ENCODE data around the gene CLTRN. TPM values are rescaled to one million over a fixed set of nuclear protein-coding genes. Genes with fewer than 3 reads are reported as not detected.
"Not testable (repeated sequence)": the region's sequence is repeated elsewhere in the genome, so short reads cannot be mapped to it uniquely, and the experiment has no call there.

Gene CLTRN
- total and polyA plus RNA-seq, 2 of the 13 experiments (the other 11 are each of a cell fraction or from before 2014, with no cell fraction given) = 0.37 to 0.53 TPM

DNA sequence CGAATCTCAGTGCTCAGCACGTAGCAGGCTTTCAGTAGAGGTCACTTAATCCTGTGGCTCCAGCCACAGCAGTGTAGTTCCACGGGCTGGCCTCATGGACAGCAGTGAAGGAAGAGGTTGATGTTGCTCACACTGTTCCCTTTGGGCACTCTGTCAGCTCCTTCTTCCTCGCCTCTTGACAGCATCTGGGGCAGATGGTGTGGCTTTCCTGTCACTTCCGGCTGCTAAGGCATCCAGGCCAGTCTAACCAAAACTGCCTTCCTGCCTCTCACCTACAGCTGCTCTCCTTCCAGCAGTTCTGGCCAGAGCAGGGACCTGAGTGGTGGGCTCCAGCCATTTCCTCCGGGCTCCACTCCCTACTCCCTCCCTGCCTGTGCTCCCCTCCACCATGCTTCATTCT, 9.8 kb downstream of the CLTRN start:
- H3K36me3 ChIP-seq (replicated peaks in 1 of 2; ENCODE audit: control insufficient read depth in 1 of 2, insufficient read depth in 2 of 2, low read length in 2 of 2); H3K9me3 ChIP-seq (ENCODE audit: low read length); FAIRE-seq: not testable (repeated sequence)

DNA sequence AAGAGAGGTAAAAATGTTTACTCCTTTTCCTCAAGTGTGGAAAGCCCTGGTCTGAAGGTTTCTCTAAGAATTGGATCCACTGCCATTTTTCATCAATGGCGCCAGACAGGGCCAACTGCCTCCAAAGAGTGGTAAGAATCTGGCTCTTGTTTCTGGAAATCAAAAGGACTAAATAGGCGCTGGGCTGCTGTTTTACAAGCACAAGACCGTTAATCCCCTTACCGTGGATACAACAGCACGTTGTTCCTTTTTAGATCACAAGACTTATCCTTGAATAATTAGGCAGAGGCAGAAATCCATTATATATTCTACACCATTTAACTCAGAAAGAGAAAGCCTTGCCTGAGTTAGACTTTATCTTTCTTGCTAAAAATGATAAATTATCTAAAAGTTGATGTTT, 10.6 kb downstream of the CLTRN start:
- POLR2A ChIA-PET = no interaction called here

More for the DNA sequence above, 9.8 kb downstream of the CLTRN start:
- ATAC-seq; CTCF ChIA-PET (ENCODE audit: low intra/inter-chr PET ratio, low total read pairs); H4K20me1 ChIP-seq (ENCODE audit: insufficient read depth, low read length); H3K27me3 ChIP-seq (ENCODE audit: control insufficient read depth in 1 of 2, insufficient read depth in 2 of 2, low read length in 2 of 2); H3K4me2 ChIP-seq (ENCODE audit: low read depth, low read length); BruUV-seq (replicated peaks); H3K4me3 ChIP-seq (replicated peaks in 1 of 3; ENCODE audit: insufficient read depth in 1 of 3, low read depth in 2 of 3, low read length in 3 of 3); H3K27ac ChIP-seq (ENCODE audit: extremely low read length, insufficient read depth, low read length); H3K79me2 ChIP-seq (ENCODE audit: insufficient read depth, low read length); DNase-seq (ENCODE audit: low spot score); H2AFZ ChIP-seq (ENCODE audit: low read length); in situ Hi-C loops (cut with HindIII; ENCODE audit: extremely low pct_ligation_motif_present, low pct_unique_long_range_greater_than_20kb); H3K4me1 ChIP-seq (ENCODE audit: insufficient read depth, low read length); H3K9ac ChIP-seq (ENCODE audit: insufficient read depth, low read depth, low read length); POLR2A ChIA-PET: not testable (repeated sequence)
- WGBS (ENCODE audit: low lambda C conversion rate) = 30% methylated on average over 2 of the region's 6 CpGs
- intact Hi-C loops (cut with micrococcal nuclease; ENCODE audit: unreplicated experiment) = loop anchor here (5.0 kb wide), 1 partner anchor 188 kb away; no protein-coding TSS in a partner anchor

GRCh38 chrX:15647510-15647909, 17.1 kb downstream of the CLTRN start:
- in situ Hi-C loops (cut with HindIII; ENCODE audit: extremely low pct_ligation_motif_present, low pct_unique_long_range_greater_than_20kb); DNase-seq (ENCODE audit: low spot score): not testable (repeated sequence)
- peak; percentile 95 for FAIRE-seq

More for the DNA sequence above, 10.6 kb downstream of the CLTRN start:
- H3K9me3 ChIP-seq (ENCODE audit: low read length) = no peaks in the 10 kb centered on the region
- in situ Hi-C loops (cut with HindIII; ENCODE audit: extremely low pct_ligation_motif_present, low pct_unique_long_range_greater_than_20kb) (no loop called here), intact Hi-C loops (cut with micrococcal nuclease; ENCODE audit: unreplicated experiment) (loop anchor here (5.0 kb wide), 1 partner anchor 187 kb away; no protein-coding TSS in a partner anchor)
- FAIRE-seq (no peak), ATAC-seq (no peak), DNase-seq (ENCODE audit: low spot score) (no peak)
- H3K79me2 ChIP-seq (ENCODE audit: insufficient read depth, low read length) = no peaks in the 10 kb centered on the region
- no peaks in the 10 kb centered on the region for H3K4me1 ChIP-seq (ENCODE audit: insufficient read depth, low read length)
- H3K36me3 ChIP-seq (replicated peaks in 1 of 2; ENCODE audit: control insufficient read depth in 1 of 2, insufficient read depth in 2 of 2, low read length in 2 of 2) = no peaks in the 10 kb centered on the region
- BruUV-seq (replicated peaks) = no TSS peak
- H3K27me3 ChIP-seq (ENCODE audit: control insufficient read depth in 1 of 2, insufficient read depth in 2 of 2, low read length in 2 of 2) = no peaks in the 10 kb centered on the region
- H3K9ac ChIP-seq (ENCODE audit: insufficient read depth, low read depth, low read length) = no peak overlapping the region
- TF ChIP-seq PPARG (CRISPR knock-in tag; conservative IDR thresholded peaks at IDR 0.05) (no peak), ZKSCAN5 (CRISPR knock-in tag; IDR thresholded peaks at IDR 0.05) (no peak)
- no peak overlapping the region for H3K27ac ChIP-seq (ENCODE audit: extremely low read length, insufficient read depth, low read length)
- no peak overlapping the region for H3K4me3 ChIP-seq (replicated peaks in 1 of 3; ENCODE audit: insufficient read depth in 1 of 3, low read depth in 2 of 3, low read length in 3 of 3)
- no peak overlapping the region for H2AFZ ChIP-seq (ENCODE audit: low read length)
- CTCF ChIA-PET (ENCODE audit: low intra/inter-chr PET ratio, low total read pairs) = no interaction called here
- no peaks in the 10 kb centered on the region for H4K20me1 ChIP-seq (ENCODE audit: insufficient read depth, low read length)
- no peak overlapping the region for H3K4me2 ChIP-seq (ENCODE audit: low read depth, low read length)
- 16% methylated on average over 5 of the region's 5 CpGs for WGBS (ENCODE audit: low lambda C conversion rate)

More at GRCh38 chrX:15647510-15647909, 17.1 kb downstream of the CLTRN start:
- H3K27ac ChIP-seq (ENCODE audit: extremely low read length, insufficient read depth, low read length); H3K4me3 ChIP-seq (replicated peaks in 1 of 3; ENCODE audit: insufficient read depth in 1 of 3, low read depth in 2 of 3, low read length in 3 of 3); H3K9ac ChIP-seq (ENCODE audit: insufficient read depth, low read depth, low read length); H3K36me3 ChIP-seq (replicated peaks in 1 of 2; ENCODE audit: control insufficient read depth in 1 of 2, insufficient read depth in 2 of 2, low read length in 2 of 2); H3K79me2 ChIP-seq (ENCODE audit: insufficient read depth, low read length); H3K4me2 ChIP-seq (ENCODE audit: low read depth, low read length); CTCF ChIA-PET (ENCODE audit: low intra/inter-chr PET ratio, low total read pairs); H4K20me1 ChIP-seq (ENCODE audit: insufficient read depth, low read length); H3K4me1 ChIP-seq (ENCODE audit: insufficient read depth, low read length); H3K9me3 ChIP-seq (ENCODE audit: low read length); POLR2A ChIA-PET; H3K27me3 ChIP-seq (ENCODE audit: control insufficient read depth in 1 of 2, insufficient read depth in 2 of 2, low read length in 2 of 2); BruUV-seq (replicated peaks); H2AFZ ChIP-seq (ENCODE audit: low read length): not testable (repeated sequence)
- intact Hi-C loops (cut with micrococcal nuclease; ENCODE audit: unreplicated experiment) = loop anchor here (5.0 to 10.0 kb wide), 2 partner anchors 80 to 153 kb away; partner anchors contain the start of gene PIR
- ATAC-seq = peak; percentile 83
- WGBS (ENCODE audit: low lambda C conversion rate) = no CpG with 5 or more reads among the region's 5 CpGs

All from HepG2 (cell line).